GM18526 (cell line): ENCODE measurements around the gene NGLY1.

Experiments used
- POLR2A ChIP-seq: IDR thresholded peaks from 3 replicates; pipeline ENCODE4 v1.6.1; 2011; ENCODE audit not compliant: insufficient read length; ENCODE audit errors: extremely low read depth

NGLY1 gene

DNA sequence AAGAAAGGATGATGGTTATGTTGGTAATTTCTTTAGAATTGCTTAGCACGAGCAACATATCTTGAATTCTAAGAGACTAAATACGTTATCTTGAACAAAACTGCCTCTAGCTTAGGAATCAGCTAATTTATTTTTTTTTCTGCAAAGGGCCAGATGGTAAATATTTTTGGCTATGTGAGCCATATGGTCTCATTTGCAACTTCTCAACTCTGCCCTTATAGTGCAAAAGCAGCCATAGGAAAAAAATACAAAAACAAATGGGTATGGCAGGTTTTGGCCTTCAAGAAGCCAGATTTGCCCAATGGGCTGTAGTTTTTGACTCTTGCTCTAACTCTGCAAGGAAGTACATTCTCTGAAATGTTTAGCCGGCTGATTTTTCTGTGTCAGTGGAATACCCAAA is 18.5 kb upstream of the NGLY1 start:
- no peak for TF ChIP-seq POLR2A

DNA sequence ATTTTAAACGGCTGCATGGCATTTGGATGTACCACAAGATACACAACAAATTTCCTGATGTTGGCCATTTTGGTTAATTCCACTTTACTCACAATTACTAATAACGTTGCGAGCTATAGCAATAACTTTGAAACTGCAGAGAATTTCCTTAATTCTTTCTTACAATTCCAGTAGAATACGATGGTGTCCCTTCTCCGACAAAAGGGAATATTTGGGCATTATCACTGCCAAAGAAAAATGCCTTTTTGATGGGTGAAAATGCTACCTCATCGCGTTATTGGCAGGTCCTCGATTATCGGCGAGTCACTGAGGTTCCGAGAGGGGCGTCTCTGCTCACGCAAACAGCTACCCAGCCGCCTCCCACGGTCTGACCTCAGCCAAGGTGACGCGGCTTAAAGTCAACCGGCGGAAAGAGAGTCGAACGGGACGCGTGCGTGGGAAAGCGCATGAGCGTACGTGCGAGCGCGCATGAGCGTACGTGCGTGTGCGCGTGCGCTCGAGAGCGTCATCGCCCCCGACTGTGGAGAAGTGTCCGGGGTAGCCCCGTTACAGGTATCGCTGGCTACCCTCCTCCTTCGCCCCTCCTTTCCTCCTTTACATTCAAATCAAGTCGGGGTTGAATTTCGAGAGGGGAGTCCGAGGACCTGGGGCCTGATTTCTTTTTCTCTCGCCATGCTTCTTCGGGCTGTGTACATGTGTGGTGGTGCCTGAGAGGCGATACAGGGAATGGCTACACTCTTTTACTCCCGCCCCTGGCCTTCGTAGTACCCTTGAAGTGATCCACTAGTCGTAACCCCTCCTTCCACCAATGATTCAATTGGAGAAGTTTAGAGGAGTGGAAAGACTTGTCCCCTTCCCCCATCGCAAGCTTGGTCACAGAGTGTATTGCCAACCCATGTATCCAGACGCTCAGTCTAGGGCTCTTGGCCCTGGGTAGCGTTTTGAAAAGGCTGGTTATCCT is 6.6 kb upstream of the NGLY1 start, which contains the start of gene OXSM:
TSS of gene OXSM (plus strand) at position 495 of the 961 bp plus-strand sequence. CDS start 931 bp downstream, outside the sequence.
- peak; percentile 89 for TF ChIP-seq POLR2A

DNA sequence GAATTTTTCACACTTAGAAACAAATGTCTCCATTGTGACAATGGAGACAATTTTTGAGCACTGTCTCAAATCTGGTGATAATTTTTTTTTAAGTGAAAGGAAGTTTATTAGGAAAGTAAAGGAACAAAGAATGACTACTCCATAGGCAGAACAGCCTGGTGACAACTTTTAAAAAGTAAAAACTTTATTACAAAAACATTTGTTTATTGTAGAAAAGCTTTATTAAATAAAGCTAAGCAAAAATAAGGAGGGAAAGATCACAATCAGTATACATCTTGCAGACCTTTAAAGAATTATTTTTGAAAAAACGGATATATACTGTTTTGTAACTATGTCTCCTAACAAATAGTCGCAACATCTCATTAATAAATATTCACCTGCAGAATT is 6.0 kb upstream of the NGLY1 start:
- no peak for TF ChIP-seq POLR2A

DNA sequence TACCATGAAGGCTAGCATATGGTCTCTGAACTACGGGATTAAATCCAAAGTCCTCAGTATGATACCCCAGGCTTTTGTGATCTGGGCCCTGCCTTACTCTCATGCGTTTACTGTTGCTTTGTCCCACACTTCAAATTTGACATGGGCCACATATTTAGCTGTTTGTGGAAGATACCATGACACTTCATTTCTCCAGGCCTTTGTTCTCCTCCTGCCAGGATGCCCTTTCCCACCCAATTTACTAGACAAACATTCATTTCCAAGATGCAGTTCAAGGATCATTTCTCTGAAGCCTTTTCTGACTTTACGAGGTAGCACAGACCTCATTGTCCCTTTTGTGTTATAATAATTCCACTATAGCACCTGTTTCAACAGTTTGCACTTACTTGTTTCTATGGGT is 4.4 kb upstream of the NGLY1 start:
- no peak for TF ChIP-seq POLR2A

DNA sequence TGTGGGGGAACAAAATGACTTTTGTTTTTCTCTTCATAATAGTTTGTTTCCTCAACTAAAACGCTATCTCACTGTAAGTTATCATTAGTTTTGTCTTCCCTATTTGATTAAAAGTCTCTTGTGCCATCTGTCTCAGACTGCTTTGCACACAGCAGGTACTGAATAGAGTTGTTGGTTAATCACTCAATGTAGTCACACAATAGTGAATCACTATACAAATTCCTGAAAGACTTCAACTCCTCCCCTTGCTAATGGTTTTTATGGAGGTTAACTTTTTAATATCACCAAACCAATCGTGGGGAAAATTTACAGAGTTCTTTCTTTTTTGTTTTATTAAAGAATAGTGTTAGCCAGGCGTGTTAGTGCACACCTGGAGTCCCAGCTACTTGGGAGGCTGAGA is 2.6 kb upstream of the NGLY1 start:
- no peak for TF ChIP-seq POLR2A

DNA sequence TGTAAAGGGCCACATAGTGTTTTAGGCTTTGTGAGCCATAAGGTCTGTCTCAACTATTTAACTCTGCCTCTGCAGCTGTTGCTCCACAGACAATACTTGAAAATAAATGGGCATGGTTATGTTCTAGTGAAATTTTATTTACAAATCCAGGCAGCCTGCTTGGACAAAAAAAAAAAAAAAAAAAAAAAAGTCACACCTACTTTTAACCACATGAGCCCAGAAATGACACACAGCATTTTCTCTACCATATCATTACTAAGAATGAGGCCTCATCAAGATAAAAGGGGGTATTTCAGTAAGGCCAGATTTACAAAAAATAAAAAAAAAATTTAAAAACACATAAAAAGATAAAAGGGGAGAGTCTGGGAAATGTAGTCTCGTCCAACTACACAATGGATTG is 1.7 kb upstream of the NGLY1 start:
- no peak for TF ChIP-seq POLR2A

DNA sequence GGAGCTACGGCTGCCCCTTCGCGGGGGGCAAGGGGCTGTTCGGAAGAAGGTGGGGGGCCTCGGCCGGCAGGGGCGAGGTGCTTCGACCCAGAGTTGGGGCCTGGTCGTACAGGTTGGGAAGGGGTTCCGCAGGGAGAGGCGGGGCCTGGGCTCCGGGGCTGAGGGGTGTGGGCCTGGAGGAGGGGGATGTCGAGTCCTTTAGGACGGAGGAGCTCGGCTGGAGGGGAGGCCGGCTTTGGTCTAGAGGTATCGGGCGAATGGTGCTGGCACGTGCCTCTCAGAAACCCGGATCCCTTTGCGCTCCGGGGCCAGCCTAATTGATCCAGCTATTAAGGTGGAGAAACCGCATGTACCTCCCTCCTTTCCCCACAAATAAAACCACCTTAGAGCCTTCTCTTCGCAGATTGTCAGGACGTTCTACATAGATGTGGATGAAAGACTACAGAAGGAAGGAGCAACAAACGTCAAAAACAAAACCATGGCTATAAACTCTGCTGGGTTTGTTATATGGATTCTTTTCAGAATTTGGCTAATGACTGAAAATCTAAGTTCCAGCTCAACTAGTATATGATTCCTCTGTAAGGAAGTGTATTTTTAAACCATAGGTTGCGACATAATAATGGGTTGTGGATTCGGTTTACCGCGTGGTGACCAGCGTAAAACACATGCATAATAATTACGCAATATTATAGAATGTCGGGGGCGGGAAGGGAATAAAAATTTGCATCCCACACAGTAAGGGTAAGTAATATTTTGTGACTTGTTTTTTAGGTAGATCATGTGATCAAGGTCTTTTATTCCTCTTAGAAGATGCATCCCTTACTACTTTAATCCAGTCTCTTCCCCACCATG is 644 bp upstream of the NGLY1 start:
- no peak for TF ChIP-seq POLR2A

DNA sequence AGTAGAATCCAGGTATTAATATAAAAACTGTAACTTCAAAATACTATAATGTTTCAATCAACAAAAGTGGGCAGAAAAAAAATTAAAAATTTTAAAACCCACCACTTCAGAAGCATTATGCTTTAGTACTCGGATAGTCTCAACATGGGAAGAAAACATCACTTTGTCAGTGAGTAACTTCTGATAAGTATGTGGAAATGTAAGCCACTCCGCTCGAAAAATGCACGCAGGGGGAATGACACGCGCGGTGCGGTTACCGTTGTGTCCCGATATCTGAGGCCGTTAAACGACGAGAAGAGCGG is 656 bp downstream of the NGLY1 start:
- TF ChIP-seq POLR2A = no peak

DNA sequence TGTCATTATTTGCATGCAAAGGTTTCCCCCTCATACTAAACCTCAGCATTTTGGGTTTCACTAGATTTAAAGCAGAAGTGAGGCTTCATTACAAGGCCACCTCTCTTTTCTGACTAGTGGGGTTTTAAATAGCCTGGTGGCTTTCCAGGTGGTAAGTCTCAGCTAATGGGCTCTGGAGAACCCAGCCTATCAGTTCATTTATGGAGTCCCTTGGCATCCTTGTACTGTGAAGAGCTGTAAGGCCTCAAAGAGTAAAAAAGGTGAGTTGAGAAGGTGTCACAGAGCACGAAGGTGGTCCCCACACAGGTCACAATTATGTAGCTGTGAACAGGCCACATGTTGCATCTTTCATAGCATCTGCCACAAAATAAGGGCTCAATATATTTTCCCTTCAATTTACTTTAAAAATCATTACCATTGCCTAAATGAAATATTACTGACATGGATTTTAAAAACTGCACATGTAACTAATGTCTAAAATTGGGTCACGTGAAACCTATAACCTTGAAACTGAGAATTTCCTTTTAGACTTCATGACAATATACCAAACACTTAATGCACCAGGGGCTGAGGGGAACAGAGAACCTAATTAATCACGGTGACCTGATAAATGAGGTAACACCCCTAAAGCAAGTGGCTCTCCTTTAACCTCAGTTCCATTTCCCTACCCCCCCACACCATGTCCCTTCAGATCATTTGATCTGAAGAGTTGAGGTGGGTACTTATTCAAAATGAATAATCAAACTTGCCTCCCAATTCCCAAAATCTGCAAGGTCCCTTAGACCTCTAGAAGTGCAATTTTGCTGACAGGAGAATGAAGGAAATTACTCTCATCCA is 1.3 kb downstream of the NGLY1 start:
- TF ChIP-seq POLR2A = no peak

DNA sequence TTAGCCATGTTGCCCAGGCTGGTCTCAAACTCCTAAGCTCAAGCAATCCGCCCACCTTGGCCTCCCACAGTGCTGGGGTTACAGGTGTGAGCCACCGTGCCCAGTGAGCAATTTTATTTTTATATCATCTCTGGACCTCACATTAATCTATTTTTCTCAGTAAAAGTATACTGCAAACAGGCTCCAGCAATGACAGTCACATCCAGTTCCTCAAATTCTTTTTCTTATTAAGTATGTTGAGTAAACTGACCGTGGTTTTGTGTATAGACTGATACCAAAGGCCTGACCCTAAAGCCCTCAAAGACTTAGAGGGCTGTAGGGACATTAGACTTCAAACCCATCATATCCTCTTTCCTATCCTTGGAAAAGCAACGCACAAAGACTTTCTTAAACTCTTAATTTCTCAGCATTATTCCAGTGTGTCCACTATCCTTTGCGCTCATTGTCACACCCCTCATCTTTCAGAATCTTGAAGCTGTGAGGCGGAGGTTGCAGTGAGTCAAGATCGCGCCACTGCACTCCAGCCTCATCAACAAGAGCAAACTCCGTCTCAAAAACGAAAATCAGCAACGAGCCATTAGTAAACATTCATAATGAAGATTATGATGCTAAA is 2.0 kb downstream of the NGLY1 start:
- no peak for TF ChIP-seq POLR2A

DNA sequence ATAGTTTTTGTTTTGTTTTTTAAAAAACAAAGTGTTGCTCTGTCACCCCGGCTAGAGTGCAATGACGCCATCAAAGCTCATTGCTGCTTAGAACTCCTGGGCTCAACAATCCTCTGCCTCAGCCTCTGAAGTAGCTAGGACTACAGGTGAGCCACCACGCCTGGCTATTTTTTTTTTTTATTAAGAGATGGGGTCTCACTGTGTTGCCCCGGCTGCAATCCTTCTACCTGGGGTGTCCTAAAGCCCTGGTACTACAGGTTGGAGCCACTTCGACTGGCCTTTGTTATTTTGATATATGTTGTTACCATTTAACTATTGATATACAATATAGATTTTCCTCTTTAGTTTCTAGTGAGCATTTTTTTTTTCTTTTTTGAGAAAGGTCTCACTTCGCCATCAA is 2.6 kb downstream of the NGLY1 start:
- no peak for TF ChIP-seq POLR2A

DNA sequence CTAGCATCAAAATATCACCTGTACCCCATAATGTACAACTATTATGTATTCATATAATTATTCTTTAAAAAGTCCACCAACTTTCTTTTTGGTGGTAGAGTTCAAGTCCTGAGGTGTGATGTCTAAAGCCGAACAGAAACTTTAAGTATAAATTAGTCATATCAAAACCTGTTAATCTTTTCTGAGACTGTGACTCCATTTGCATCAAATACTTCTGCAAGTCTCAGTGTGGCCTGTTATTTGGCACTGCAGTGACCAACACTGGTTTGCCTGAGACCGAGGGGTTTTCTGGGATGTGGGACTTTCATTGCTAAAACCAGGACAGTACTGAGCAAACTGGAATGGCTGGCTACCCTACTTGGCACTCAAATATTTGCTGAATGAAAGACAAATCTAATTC is 7.3 kb downstream of the NGLY1 start:
- no peak for TF ChIP-seq POLR2A

DNA sequence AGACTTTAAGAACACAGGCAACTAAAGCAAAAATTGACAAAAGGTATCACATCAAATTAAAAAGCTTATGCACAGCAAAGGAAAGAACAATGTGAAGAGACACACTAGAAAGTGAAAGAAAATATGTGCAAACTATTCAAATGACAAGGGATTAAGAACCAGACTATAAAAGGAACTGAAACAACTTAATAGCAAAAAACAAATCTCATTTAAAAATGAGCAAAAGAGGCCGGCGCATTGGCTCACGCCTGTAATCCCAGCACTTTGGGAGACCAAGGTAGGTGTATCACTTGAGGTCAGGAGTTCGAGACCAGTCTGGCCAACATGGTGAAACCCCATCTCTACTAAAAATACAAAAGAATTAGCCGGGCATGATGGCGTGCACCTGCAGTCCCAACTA is 14.4 kb downstream of the NGLY1 start:
- no peak for TF ChIP-seq POLR2A

DNA sequence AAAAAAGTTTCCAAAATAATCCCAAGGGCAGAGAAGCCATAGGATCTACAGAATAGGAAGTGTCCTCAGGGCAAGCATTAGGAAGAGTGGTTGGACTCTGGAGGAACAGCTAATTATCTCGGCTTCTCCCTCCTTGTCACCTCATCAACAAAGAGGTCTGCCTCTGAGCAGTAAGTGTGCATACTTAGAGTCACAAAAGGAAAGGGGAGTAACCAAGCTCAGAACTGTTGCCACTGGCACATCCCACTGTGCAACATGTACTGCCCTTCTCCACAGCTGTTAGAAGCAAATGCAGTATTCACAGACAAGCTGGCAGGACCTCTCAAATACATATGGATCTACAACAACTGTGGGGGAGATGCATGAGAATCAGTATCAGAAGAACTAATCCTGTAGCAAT is 31.5 kb downstream of the NGLY1 start:
- no peak for TF ChIP-seq POLR2A

DNA sequence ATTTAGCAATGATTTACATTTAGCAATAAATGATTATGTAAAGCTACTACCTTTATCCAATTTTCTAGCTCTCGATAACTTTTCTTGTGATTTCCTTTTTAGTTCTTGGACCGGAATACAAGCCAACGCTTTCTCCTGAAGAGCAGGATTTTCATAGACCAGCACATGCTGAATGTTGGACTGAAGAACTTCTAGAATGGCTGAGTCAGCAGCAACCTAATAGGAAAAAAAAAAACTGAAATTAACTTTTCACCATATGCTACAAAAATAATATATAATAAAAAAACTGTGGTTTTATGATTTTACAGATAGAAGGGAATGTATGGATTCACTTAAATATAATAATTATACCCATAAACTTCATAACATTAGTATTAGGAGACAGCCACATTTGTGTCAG is 32.2 kb downstream of the NGLY1 start:
- no peak for TF ChIP-seq POLR2A
